IMR-90 (cell line): ENCODE measurements around the gene MAB21L4. TPM values are rescaled to one million over a fixed set of nuclear protein-coding genes. Genes with fewer than 3 reads are reported as not detected.
"Not testable (repeated sequence)": the region's sequence is repeated elsewhere in the genome, so short reads cannot be mapped to it uniquely, and the experiment has no call there.

ENCODE experiments used
- ATAC-seq: fragments of 200-7000 bp; cut with Tn5 transposase; 2 replicates; pipeline ENCODE4 v1.9.1; 2020; ENCODE audit warnings: low read depth, mild to moderate bottlenecking, moderate library complexity
- BruUV-seq: library from RNA; stranded (reverse); fragments of 400-500 nt; replicated peaks from 2 replicates; lab custom pipeline; 2021; lab: Mats Ljungman, UMichigan
- CTCF ChIA-PET: fragments of 300-600 bp; formaldehyde crosslinking; extraction: SDS; loops from one replicate; lab custom pipeline; 2021; ENCODE audit warnings: antibody characterized with exemption; lab: Yijun Ruan, JAX
- POLR2A ChIA-PET: fragments of 300-600 bp; sonication (Branson Sonifier 250); formaldehyde crosslinking; loops from one replicate; lab custom pipeline; 2022; ENCODE audit warnings: antibody characterized with exemption; ENCODE audit not compliant: unreplicated experiment; lab: Charles Lee
- DNase-seq: peaks from one replicate; pipeline ENCODE4 v3.0.0; 2013
- H2AFZ ChIP-seq: replicated peaks from 2 replicates; pipeline ENCODE3; 2013; ENCODE audit warnings: low read length, mild to moderate bottlenecking; ENCODE audit not compliant: poor library complexity
- H2AK5ac ChIP-seq: 2 replicates; pipeline ENCODE4 v1.6.1; 2013; ENCODE audit warnings: low read depth, low read length, inconsistent platforms
- H2AK9ac ChIP-seq: replicated peaks from 2 replicates; pipeline ENCODE3; 2013; ENCODE audit warnings: mild to moderate bottlenecking, low read depth, low read length, moderate library complexity; ENCODE audit not compliant: poor library complexity
- H2BK120ac ChIP-seq: 2 replicates; pipeline ENCODE4 v1.6.1; 2013; ENCODE audit warnings: low read depth, low read length, inconsistent platforms
- H2BK15ac ChIP-seq: 3 replicates; pipeline ENCODE4 v1.6.1; 2013; ENCODE audit warnings: low read depth, low read length, inconsistent platforms
- H2BK20ac ChIP-seq: 2 replicates; pipeline ENCODE4 v1.6.1; 2013; ENCODE audit warnings: low read depth, mild to moderate bottlenecking, inconsistent platforms, low read length, moderate library complexity
- H2BK5ac ChIP-seq: 2 replicates; pipeline ENCODE4 v1.6.1; 2013; ENCODE audit warnings: mild to moderate bottlenecking, low read depth, low read length, inconsistent platforms; ENCODE audit not compliant: poor library complexity, severe bottlenecking
- H3K14ac ChIP-seq: replicated peaks from 2 replicates; pipeline ENCODE4 v1.6.1; 2013; ENCODE audit warnings: low read depth, low read length, inconsistent platforms
- H3K18ac ChIP-seq: 2 replicates; pipeline ENCODE4 v1.6.1; 2013; ENCODE audit warnings: low read depth, low read length, control low read depth
- H3K23ac ChIP-seq: 2 replicates; pipeline ENCODE4 v1.6.1; 2013; ENCODE audit warnings: low read depth, low read length, inconsistent platforms
- H3K27ac ChIP-seq: 2 replicates; pipeline ENCODE4 v1.5.1; 2013; ENCODE audit warnings: mild to moderate bottlenecking, control low read depth, low read length; ENCODE audit not compliant: insufficient read depth
- H3K27me3 ChIP-seq: 2 replicates; pipeline ENCODE4 v1.6.1; 2013; ENCODE audit warnings: low read length; ENCODE audit not compliant: control insufficient read depth, insufficient read depth
- H3K36me3 ChIP-seq: 2 replicates; pipeline ENCODE4 v1.6.1; 2013; ENCODE audit warnings: low read length, mixed read lengths; ENCODE audit not compliant: control insufficient read depth, insufficient read depth
- H3K4ac ChIP-seq: 2 replicates; pipeline ENCODE4 v1.6.1; 2013; ENCODE audit warnings: low read depth, low read length, inconsistent platforms
- H3K4me1 ChIP-seq: 2 replicates; pipeline ENCODE4 v1.6.1; 2013; ENCODE audit warnings: low read length, mixed read lengths; ENCODE audit not compliant: control insufficient read depth, insufficient read depth
- H3K4me2 ChIP-seq: 2 replicates; pipeline ENCODE4 v1.6.1; 2013; ENCODE audit warnings: low read depth, mild to moderate bottlenecking, control low read depth, low read length, moderate library complexity
- H3K4me3 ChIP-seq: 2 replicates; pipeline ENCODE4 v1.5.1; 2013; ENCODE audit warnings: low read depth, mild to moderate bottlenecking, control low read depth, low read length, moderate library complexity; ENCODE audit not compliant: insufficient read depth
- H3K56ac ChIP-seq: 2 replicates; pipeline ENCODE4 v1.6.1; 2013; ENCODE audit warnings: low read length, inconsistent platforms; ENCODE audit not compliant: insufficient read depth; ENCODE audit errors: extremely low read depth
- H3K79me1 ChIP-seq, 2 experiments: 2 replicates each; pipeline ENCODE4 v1.6.1; 2013; ENCODE audit warnings: low read length in 2 of 2, inconsistent platforms in 1 of 2, low read depth in 1 of 2
- H3K9ac ChIP-seq: 2 replicates; pipeline ENCODE4 v1.6.1; 2013; ENCODE audit warnings: low read depth, low read length, control low read depth
- H3K9me1 ChIP-seq: 2 replicates; pipeline ENCODE4 v1.6.1; 2013; ENCODE audit warnings: low read length, inconsistent platforms; ENCODE audit not compliant: insufficient read depth
- H3K9me3 ChIP-seq: 2 replicates; pipeline ENCODE4 v1.6.1; 2013; ENCODE audit warnings: low read length; ENCODE audit not compliant: control insufficient read depth, insufficient read depth
- H4K20me1 ChIP-seq: 2 replicates; pipeline ENCODE4 v1.6.1; 2013; ENCODE audit warnings: low read length, inconsistent platforms; ENCODE audit not compliant: insufficient read depth
- H4K5ac ChIP-seq: 2 replicates; pipeline ENCODE4 v1.6.1; 2013; ENCODE audit warnings: mild to moderate bottlenecking, low read depth, low read length, control low read depth
- H4K8ac ChIP-seq, 2 experiments: 2 replicates each; pipeline ENCODE4 v1.6.1; 2013; ENCODE audit warnings: low read depth in 2 of 2, low read length in 2 of 2, control low read depth in 1 of 2, inconsistent platforms in 1 of 2
- H4K91ac ChIP-seq: 2 replicates; pipeline ENCODE4 v1.6.1; 2013; ENCODE audit warnings: low read depth, low read length, inconsistent platforms; ENCODE audit not compliant: insufficient read depth
- WGBS, 2 experiments: methylation state at CpG; one replicate each; pipeline versions ENCODE4 v1.1.5 to v1.1.7; 2013; ENCODE audit warnings: missing lambda C conversion rate in 2 of 2; ENCODE audit not compliant: insufficient read length in 1 of 2; ENCODE audit errors: extremely low coverage in 2 of 2; 5-methylcytosine and 5-hydroxymethylcytosine counted together
- dilution Hi-C: fragments of 300-500 bp; cut with HindIII; formaldehyde crosslinking; loops from one replicate; pipeline ENCODE4 v1.14.3; 2018; ENCODE audit warnings: low sequenced_read_pairs; ENCODE audit not compliant: unreplicated experiment
- in situ Hi-C: fragments of 300-500 bp; cut with MboI; formaldehyde crosslinking; loops from 3 replicates; pipeline ENCODE4 v1.14.3; 2019; ENCODE audit warnings: low sequenced_read_pairs, inconsistent platforms, mixed read lengths
- intact Hi-C: fragments of 100-400 bp; cut with micrococcal nuclease; formaldehyde crosslinking; loops from 2 replicates; pipeline ENCODE4 v1.10.0; 2022
- polyA plus RNA-seq, 3 experiments: library from polyadenylated mRNA; depleted of rRNA; stranded (reverse); fragments of >200 nt; gene quantifications; 2 replicates each; pipeline ENCODE4 v1.2.3, GENCODE V29; 2012; ENCODE audit warnings: low replicate concordance in 1 of 3
- total RNA-seq: library from RNA; depleted of rRNA; stranded (reverse); fragments of >200 nt; gene quantifications from 2 replicates; pipeline ENCODE4 v1.2.3, GENCODE V29; 2012

The MAB21L4 gene
- total and polyA plus RNA-seq, 2 of the 4 experiments (the other 2 are of a cell fraction): not detected

DNA sequence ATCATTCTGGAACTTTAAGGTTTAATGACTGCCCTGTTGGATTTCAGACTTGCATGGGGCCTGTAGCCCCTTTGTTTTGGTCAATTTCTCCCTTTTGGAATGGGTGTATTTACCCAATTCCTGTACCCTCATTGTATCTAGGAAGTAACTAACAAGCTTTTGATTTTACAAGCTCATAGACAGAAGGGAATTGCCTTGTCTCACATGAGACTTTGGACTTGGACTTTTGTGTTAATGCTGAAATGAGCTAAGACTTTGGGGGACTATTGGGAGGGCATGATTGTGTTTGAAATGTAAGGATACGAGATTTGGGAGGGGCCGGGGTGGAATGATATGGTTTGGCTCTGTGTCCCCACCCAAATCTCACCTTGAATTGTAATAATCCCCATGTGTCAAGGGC lies 49.6 kb downstream of the MAB21L4 start:
- H3K9ac ChIP-seq, H3K36me3 ChIP-seq, H2BK120ac ChIP-seq, H3K27ac ChIP-seq, H3K79me1 ChIP-seq, H2AK5ac ChIP-seq, H3K4me3 ChIP-seq, H3K9me1 ChIP-seq, dilution Hi-C loops, H2AFZ ChIP-seq, H3K23ac ChIP-seq, DNase-seq, H2BK15ac ChIP-seq, H2BK20ac ChIP-seq, H4K8ac ChIP-seq, POLR2A ChIA-PET, intact Hi-C loops, H2AK9ac ChIP-seq, CTCF ChIA-PET, H3K56ac ChIP-seq, BruUV-seq, H4K91ac ChIP-seq, ATAC-seq, H2BK5ac ChIP-seq, H3K4ac ChIP-seq, H3K14ac ChIP-seq, H3K9me3 ChIP-seq, H3K4me1 ChIP-seq, H4K5ac ChIP-seq, H4K20me1 ChIP-seq, H3K18ac ChIP-seq, H3K4me2 ChIP-seq: not testable (repeated sequence)
- WGBS, 2 experiments: no CpG with 5 or more reads among the region's 2 CpGs
- in situ Hi-C loops: loop anchor here (10.0 kb wide), 1 partner anchor 342 kb away; no protein-coding TSS in a partner anchor
- H3K27me3 ChIP-seq: peaks cover 15% of the 10 kb centered on the region
